Retinal pigment epithelial cell (primary cell): ENCODE measurements around the gene VIM.

Source experiments
- DNase-seq: peaks from one replicate; pipeline ENCODE4 v3.0.0-alpha.2; 2010; ENCODE audit warnings: low read depth
- H3K4me3 ChIP-seq: 2 replicates; pipeline ENCODE4 v1.5.1; 2011; ENCODE audit warnings: mild to moderate bottlenecking, low read length, control low read depth, moderate library complexity
- CTCF ChIP-seq: conservative IDR thresholded peaks from 2 replicates; pipeline ENCODE4 v1.5.1; 2011; ENCODE audit warnings: low read depth, low read length, control low read depth, inconsistent platforms

The VIM gene

GRCh38 chr10:17225808-17226207, 2.2 kb upstream of the VIM start:
- DNase-seq = no peak
- H3K4me3 ChIP-seq = no peak overlapping the region
- TF ChIP-seq CTCF = no peak

DNA sequence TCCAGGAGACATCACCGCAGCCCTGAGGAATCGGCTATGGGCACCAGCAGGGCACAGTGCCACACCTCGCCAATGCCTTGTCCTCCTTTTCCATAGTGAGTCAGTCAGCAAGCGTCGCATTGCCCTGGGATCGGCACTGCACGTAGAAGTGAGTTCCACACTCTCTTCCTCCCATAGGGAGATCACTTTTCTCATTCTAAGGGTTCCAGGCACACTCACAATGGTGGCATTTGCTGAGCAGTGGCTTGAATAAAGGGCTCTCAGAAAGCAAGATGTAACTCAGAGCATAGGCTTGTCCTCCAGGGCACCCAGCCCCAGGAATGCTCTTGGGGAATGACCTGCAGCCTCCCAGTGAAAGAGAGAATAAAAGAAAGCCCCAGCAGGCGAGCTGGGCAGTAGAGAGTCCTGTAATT, 1.1 kb upstream of the VIM start:
- peak overlapping the region; percentile 14 for H3K4me3 ChIP-seq
- DNase-seq = no peak
- no peak for TF ChIP-seq CTCF

DNA sequence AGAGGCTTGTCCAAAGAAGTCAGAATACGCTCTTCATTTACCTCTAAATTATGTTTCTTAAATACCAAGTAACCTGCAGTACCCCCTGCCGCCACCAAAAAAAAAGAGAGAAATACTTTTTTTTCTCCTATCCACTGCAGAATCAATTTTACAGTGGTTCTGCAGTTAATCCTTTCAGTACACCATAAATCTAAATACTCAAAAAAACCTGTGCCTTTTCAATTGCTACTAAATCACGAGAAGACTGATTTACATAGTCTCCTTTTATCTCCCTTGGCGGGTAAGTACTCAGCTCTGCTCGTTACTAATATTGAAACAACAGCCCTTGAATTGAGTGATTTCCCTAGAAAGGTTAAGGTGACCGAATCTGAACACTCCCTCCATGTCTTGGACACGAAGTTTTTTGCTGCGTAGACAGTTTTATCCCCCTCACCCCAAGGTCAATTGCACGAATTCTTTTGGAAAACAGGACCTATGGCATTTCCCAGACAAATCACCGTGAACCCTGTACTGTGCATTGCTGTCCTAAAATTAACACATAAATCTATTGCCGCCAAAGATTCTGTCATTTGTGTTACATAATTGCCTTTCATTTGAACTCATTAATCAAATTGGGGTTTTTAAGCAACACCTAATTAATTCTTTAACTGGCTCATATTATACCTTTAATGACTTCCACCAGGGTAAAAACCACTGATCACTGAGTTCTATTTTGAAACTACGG, 512 bp upstream of the VIM start:
- no peak for DNase-seq
- peak; percentile 42 for TF ChIP-seq CTCF
- H3K4me3 ChIP-seq = peak overlapping the region; percentile 95

DNA sequence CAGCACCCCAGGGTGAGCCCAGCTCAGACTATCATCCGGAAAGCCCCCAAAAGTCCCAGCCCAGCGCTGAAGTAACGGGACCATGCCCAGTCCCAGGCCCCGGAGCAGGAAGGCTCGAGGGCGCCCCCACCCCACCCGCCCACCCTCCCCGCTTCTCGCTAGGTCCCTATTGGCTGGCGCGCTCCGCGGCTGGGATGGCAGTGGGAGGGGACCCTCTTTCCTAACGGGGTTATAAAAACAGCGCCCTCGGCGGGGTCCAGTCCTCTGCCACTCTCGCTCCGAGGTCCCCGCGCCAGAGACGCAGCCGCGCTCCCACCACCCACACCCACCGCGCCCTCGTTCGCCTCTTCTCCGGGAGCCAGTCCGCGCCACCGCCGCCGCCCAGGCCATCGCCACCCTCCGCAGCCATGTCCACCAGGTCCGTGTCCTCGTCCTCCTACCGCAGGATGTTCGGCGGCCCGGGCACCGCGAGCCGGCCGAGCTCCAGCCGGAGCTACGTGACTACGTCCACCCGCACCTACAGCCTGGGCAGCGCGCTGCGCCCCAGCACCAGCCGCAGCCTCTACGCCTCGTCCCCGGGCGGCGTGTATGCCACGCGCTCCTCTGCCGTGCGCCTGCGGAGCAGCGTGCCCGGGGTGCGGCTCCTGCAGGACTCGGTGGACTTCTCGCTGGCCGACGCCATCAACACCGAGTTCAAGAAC, 1.1 kb downstream of the VIM start:
- DNase-seq = no peak
- no peak for TF ChIP-seq CTCF
- H3K4me3 ChIP-seq = peak overlapping the region; percentile 95

DNA sequence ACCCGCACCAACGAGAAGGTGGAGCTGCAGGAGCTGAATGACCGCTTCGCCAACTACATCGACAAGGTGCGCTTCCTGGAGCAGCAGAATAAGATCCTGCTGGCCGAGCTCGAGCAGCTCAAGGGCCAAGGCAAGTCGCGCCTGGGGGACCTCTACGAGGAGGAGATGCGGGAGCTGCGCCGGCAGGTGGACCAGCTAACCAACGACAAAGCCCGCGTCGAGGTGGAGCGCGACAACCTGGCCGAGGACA, 1.6 kb downstream of the VIM start:
- peak overlapping the region; percentile 95 for H3K4me3 ChIP-seq
- TF ChIP-seq CTCF = no peak
- no peak for DNase-seq

- peak overlapping the region; percentile 95 for H3K4me3 ChIP-seq
- DNase-seq = no peak
- no peak for TF ChIP-seq CTCF
These were observed 2.1 kb downstream of the VIM start for GRCh38 chr10:17229967-17230682.

GRCh38 chr10:17231788-17232187, 3.7 kb downstream of the VIM start:
- peak overlapping the region; percentile 95 for H3K4me3 ChIP-seq
- DNase-seq = no peak
- no peak for TF ChIP-seq CTCF
